ENCODE data around the gene C1QL4.

The C1QL4 gene

GRCh38 chr12:49295082-49295936 is 41.7 kb downstream of the C1QL4 start, which contains the start of gene PRPH:
Gene PRPH (plus strand): TSS chr12:49295147. CDS start chr12:49295201, 54 bp downstream.
- peaks cover 8% of the 10 kb centered on the region for H3K4me1 ChIP-seq (ENCODE audit: insufficient read depth, low read length, severe bottlenecking)
- H3F3A ChIP-seq (ENCODE audit: insufficient read depth, low read length), result no peaks in the 10 kb centered on the region
- no peak within 1 kb of the TSS for H3K9ac ChIP-seq (ENCODE audit: low read length)
- H3K9me2 ChIP-seq (ENCODE audit: low read depth, low read length), result no peaks in the 10 kb centered on the region
- H3K4me2 ChIP-seq (ENCODE audit: low read length), result no peak within 1 kb of the TSS
- H3K27me3 ChIP-seq (ENCODE audit: insufficient read depth, low read length), result peaks cover 4% of the 10 kb centered on the region; the same call in 1 of the 2 replicates
- no peaks in the 10 kb centered on the region for H4K20me1 ChIP-seq (ENCODE audit: insufficient read depth, low read length)
- no peaks in the 10 kb centered on the region for H3K36me3 ChIP-seq (ENCODE audit: insufficient read depth, low read length)
- no peak within 1 kb of the TSS for H3K4me3 ChIP-seq (ENCODE audit: low read depth, low read length, poor library complexity, severe bottlenecking)
- no peak within 1 kb of the TSS for H2AFZ ChIP-seq (ENCODE audit: low read length)
- H3K27ac ChIP-seq (ENCODE audit: low read depth, low read length, poor library complexity, severe bottlenecking), result no peak within 1 kb of the TSS
- H3K79me2 ChIP-seq (ENCODE audit: insufficient read depth, low read length), result no peaks in the 10 kb centered on the region
- no peak for TF ChIP-seq EZH2 (IDR thresholded peaks at IDR 0.05; ENCODE audit: borderline replicate concordance, low read length)
- TF ChIP-seq, protein P1, sequence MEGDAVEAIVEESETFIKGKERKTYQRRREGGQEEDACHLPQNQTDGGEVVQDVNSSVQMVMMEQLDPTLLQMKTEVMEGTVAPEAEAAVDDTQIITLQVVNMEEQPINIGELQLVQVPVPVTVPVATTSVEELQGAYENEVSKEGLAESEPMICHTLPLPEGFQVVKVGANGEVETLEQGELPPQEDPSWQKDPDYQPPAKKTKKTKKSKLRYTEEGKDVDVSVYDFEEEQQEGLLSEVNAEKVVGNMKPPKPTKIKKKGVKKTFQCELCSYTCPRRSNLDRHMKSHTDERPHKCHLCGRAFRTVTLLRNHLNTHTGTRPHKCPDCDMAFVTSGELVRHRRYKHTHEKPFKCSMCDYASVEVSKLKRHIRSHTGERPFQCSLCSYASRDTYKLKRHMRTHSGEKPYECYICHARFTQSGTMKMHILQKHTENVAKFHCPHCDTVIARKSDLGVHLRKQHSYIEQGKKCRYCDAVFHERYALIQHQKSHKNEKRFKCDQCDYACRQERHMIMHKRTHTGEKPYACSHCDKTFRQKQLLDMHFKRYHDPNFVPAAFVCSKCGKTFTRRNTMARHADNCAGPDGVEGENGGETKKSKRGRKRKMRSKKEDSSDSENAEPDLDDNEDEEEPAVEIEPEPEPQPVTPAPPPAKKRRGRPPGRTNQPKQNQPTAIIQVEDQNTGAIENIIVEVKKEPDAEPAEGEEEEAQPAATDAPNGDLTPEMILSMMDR (IDR thresholded peaks at IDR 0.05; ENCODE audit: low read length), result no peak
- H3K9me3 ChIP-seq (ENCODE audit: low read length), result no peaks in the 10 kb centered on the region

DNA sequence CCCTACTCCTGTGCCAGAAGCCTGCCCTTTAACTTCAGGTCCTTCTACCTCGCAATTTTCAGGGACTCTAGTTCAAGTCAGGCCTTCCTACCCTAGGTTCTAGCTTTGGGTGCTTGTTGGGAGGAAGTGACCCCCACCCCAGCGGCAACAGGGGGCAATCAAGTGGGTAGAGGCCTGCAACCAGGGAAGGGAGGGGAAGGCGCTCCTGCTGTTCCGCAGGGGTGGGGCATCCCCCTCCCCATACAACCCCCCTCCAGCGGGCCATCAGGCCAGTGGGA is 42.2 kb downstream of the C1QL4 start:
- Histone ChIP-seq H3K4me1 (ENCODE audit: insufficient read depth, low read length, severe bottlenecking) (peaks cover 8% of the 10 kb centered on the region), H3K36me3 (ENCODE audit: insufficient read depth, low read length) (no peaks in the 10 kb centered on the region), H2AFZ (ENCODE audit: low read length) (no peak overlapping the region), H4K20me1 (ENCODE audit: insufficient read depth, low read length) (no peaks in the 10 kb centered on the region), H3K9ac (ENCODE audit: low read length) (no peak overlapping the region), H3K9me2 (ENCODE audit: low read depth, low read length) (no peaks in the 10 kb centered on the region), H3K79me2 (ENCODE audit: insufficient read depth, low read length) (no peaks in the 10 kb centered on the region), H3K4me2 (ENCODE audit: low read length) (no peak overlapping the region), H3K4me3 (ENCODE audit: low read depth, low read length, poor library complexity, severe bottlenecking) (no peak overlapping the region), H3K27ac (ENCODE audit: low read depth, low read length, poor library complexity, severe bottlenecking) (no peak overlapping the region), H3K27me3 (ENCODE audit: insufficient read depth, low read length) (peaks cover 4% of the 10 kb centered on the region; the same call in 1 of the 2 replicates), H3K9me3 (ENCODE audit: low read length) (no peaks in the 10 kb centered on the region), H3F3A (ENCODE audit: insufficient read depth, low read length) (no peaks in the 10 kb centered on the region)
- no peak for TF ChIP-seq EZH2 (IDR thresholded peaks at IDR 0.05; ENCODE audit: borderline replicate concordance, low read length)
- TF ChIP-seq, protein P1 (IDR thresholded peaks at IDR 0.05; ENCODE audit: low read length), result no peak

- Histone ChIP-seq H3K27me3 (ENCODE audit: insufficient read depth, low read length) (peaks cover 4% of the 10 kb centered on the region; the same call in 1 of the 2 replicates), H3K27ac (ENCODE audit: low read depth, low read length, poor library complexity, severe bottlenecking) (no peak overlapping the region)
- TF ChIP-seq, protein P1 (IDR thresholded peaks at IDR 0.05; ENCODE audit: low read length), result no peak
- no peak for TF ChIP-seq EZH2 (IDR thresholded peaks at IDR 0.05; ENCODE audit: borderline replicate concordance, low read length)
Observed at GRCh38 chr12:49294086-49294803, 42.7 kb downstream of the C1QL4 start.

More at GRCh38 chr12:49294086-49294803, 42.7 kb downstream of the C1QL4 start:
- Histone ChIP-seq H3K4me3 (ENCODE audit: low read depth, low read length, poor library complexity, severe bottlenecking) (no peak overlapping the region), H3K79me2 (ENCODE audit: insufficient read depth, low read length) (no peaks in the 10 kb centered on the region), H3K9me3 (ENCODE audit: low read length) (no peaks in the 10 kb centered on the region), H3K9ac (ENCODE audit: low read length) (no peak overlapping the region), H3F3A (ENCODE audit: insufficient read depth, low read length) (no peaks in the 10 kb centered on the region), H2AFZ (ENCODE audit: low read length) (no peak overlapping the region), H3K36me3 (ENCODE audit: insufficient read depth, low read length) (no peaks in the 10 kb centered on the region), H3K4me1 (ENCODE audit: insufficient read depth, low read length, severe bottlenecking) (peaks cover 8% of the 10 kb centered on the region), H3K4me2 (ENCODE audit: low read length) (no peak overlapping the region), H4K20me1 (ENCODE audit: insufficient read depth, low read length) (no peaks in the 10 kb centered on the region), H3K9me2 (ENCODE audit: low read depth, low read length) (no peaks in the 10 kb centered on the region)

All from OCI-LY1 (cell line).